Tibial nerve (tissue), 4 donors: ENCODE results near the gene PARD6G.

Experiments
- EP300 ChIP-seq, 2 donors: sonication (generic); formaldehyde crosslinking; IDR thresholded peaks; one replicate each; pipeline ENCODE4 v1.6.1; 2017; ENCODE audit warnings: antibody characterized with exemption in 2 of 2, mild to moderate bottlenecking in 1 of 2
- POLR2A ChIP-seq, 2 donors: fragments of 450-650 bp; IDR thresholded peaks; one replicate each; pipeline ENCODE4 v1.6.1; 2017; ENCODE audit warnings: antibody characterized with exemption in 2 of 2, mild to moderate bottlenecking in 2 of 2, moderate library complexity in 2 of 2
- TF ChIP-seq, protein P1 (sequence below), 5 experiments: fragments of 200-600 bp in 3 of 5; fragments of 450-650 bp in 2 of 5; sonication (generic) in 3 of 5; IDR thresholded peaks; one replicate each; pipeline ENCODE4 v1.5.1; 2016 to 2019; ENCODE audit warnings: antibody characterized with exemption in 5 of 5, mild to moderate bottlenecking in 3 of 5, moderate library complexity in 2 of 5

DNA sequence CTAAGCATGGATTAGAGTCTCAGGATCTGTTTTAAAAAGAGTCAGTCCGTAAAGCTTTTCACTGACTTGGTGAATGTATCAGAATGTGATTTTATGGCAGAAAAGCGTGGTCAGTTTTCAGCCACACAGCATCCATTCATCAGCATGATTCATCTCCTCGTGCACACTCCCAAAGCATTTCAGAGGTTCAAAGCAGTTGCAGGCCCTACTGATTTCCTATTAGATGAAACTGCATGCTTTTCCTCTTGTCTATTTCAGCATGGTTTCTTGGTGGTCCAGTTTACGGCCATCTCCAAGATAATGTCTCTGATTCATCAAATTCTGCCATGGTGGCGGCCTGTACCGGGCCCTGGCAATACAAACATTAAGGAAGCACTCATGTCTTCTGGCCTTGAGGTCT lies 4.8 kb upstream of the PARD6G start:
- TF ChIP-seq, protein P1, sequence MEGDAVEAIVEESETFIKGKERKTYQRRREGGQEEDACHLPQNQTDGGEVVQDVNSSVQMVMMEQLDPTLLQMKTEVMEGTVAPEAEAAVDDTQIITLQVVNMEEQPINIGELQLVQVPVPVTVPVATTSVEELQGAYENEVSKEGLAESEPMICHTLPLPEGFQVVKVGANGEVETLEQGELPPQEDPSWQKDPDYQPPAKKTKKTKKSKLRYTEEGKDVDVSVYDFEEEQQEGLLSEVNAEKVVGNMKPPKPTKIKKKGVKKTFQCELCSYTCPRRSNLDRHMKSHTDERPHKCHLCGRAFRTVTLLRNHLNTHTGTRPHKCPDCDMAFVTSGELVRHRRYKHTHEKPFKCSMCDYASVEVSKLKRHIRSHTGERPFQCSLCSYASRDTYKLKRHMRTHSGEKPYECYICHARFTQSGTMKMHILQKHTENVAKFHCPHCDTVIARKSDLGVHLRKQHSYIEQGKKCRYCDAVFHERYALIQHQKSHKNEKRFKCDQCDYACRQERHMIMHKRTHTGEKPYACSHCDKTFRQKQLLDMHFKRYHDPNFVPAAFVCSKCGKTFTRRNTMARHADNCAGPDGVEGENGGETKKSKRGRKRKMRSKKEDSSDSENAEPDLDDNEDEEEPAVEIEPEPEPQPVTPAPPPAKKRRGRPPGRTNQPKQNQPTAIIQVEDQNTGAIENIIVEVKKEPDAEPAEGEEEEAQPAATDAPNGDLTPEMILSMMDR (IDR thresholded peaks at IDR 0.05) = no peak
- TF ChIP-seq POLR2A (IDR thresholded peaks at IDR 0.05) (no peak), EP300 (IDR thresholded peaks at IDR 0.05) (no peak)
